Measurements from ENCODE around the gene PRXL2C. TPM values are rescaled to one million over a fixed set of nuclear protein-coding genes. Genes with fewer than 3 reads are reported as not detected.

Gene PRXL2C
- total and polyA plus RNA-seq, 2 of the 13 experiments (the other 11 are each of a cell fraction or from before 2014, with no cell fraction given) = 11.0 to 13.2 TPM

GRCh38 chr9:96641514-96641913, 13.6 kb downstream of the PRXL2C start (continued):
- TF ChIP-seq BRF2 (CRISPR knock-in tag; IDR thresholded peaks at IDR 0.05) (no peak), POGZ (CRISPR knock-in tag; IDR thresholded peaks at IDR 0.05) (no peak), GATAD2A (CRISPR knock-in tag; IDR thresholded peaks at IDR 0.05) (0 out of 2 replicates have a peak, but pooled peaks have one; percentile 25), TP53 (CRISPR knock-in tag; conservative IDR thresholded peaks at IDR 0.05) (no peak), FOXP1 (IDR thresholded peaks at IDR 0.05) (no peak), FOXP1 (CRISPR knock-in tag; IDR thresholded peaks at IDR 0.05) (peak; percentile 24; the same call in 1 of the 2 replicates), MAX (IDR thresholded peaks at IDR 0.05) (peak; percentile 32; the same call in 1 of the 2 replicates), UBTF (CRISPR knock-in tag; IDR thresholded peaks at IDR 0.05) (no peak), RCOR2 (CRISPR knock-in tag; IDR thresholded peaks at IDR 0.05) (no peak), ARID5B (CRISPR knock-in tag; IDR thresholded peaks at IDR 0.05) (peak; percentile 31; the same call in 1 of the 2 replicates), ZNF331 (CRISPR knock-in tag; IDR thresholded peaks at IDR 0.05) (0 out of 2 replicates have a peak, but pooled peaks have one; percentile 35), FOSL2 (CRISPR knock-in tag; IDR thresholded peaks at IDR 0.05) (no peak), THRA (CRISPR knock-in tag; IDR thresholded peaks at IDR 0.05; ENCODE audit: borderline replicate concordance) (no peak), ARHGAP35 (CRISPR knock-in tag; IDR thresholded peaks at IDR 0.05; ENCODE audit: borderline replicate concordance) (no peak), TEAD3 (CRISPR knock-in tag; optimal IDR thresholded peaks at IDR 0.05; ENCODE audit: borderline replicate concordance) (peak; percentile 86), ESRRA (CRISPR knock-in tag; IDR thresholded peaks at IDR 0.05; ENCODE audit: low read depth) (no peak)
